K562 (cell line): ENCODE results near the gene TP53BP2. TPM values are rescaled to one million over a fixed set of nuclear protein-coding genes. Genes with fewer than 3 reads are reported as not detected.

Experiments used
- ATF1 ChIP-seq, 2 experiments: fragments of 450-650 bp in 1 of 2; IDR thresholded peaks; 2 replicates each; pipeline ENCODE4 v1.6.1; 2016; ENCODE audit warnings: missing compliant biosample characterization in 1 of 2, missing genetic modification characterization in 1 of 2
- BRD4 ChIP-seq: fragments of 200-600 bp; sonication (generic); IDR thresholded peaks from 2 replicates; pipeline ENCODE4 v1.6.1; 2017; ENCODE audit warnings: inconsistent platforms
- CBX1 ChIP-seq: sonication (generic); IDR thresholded peaks from 2 replicates; pipeline ENCODE4 v1.6.1; 2016; ENCODE audit warnings: antibody characterized with exemption, low read depth, mild to moderate bottlenecking
- CCAR2 ChIP-seq: fragments of 200-400 bp; formaldehyde crosslinking; IDR thresholded peaks from 2 replicates; pipeline ENCODE4 v1.6.1; 2017; ENCODE audit warnings: mild to moderate bottlenecking, low read depth, low read length
- CHCHD3 ChIP-seq: fragments of 250-450 bp; sonication (Bioruptor Pico); IDR thresholded peaks from 2 replicates; pipeline ENCODE4 v2.1.2; 2022; ENCODE audit warnings: mild to moderate bottlenecking
- EHMT2 ChIP-seq: fragments of 450-650 bp; IDR thresholded peaks from 2 replicates; pipeline ENCODE4 v1.6.1; 2018; ENCODE audit warnings: antibody characterized with exemption
- HDAC8 ChIP-seq: fragments of 450-650 bp; IDR thresholded peaks from 2 replicates; pipeline ENCODE4 v1.6.1; 2016; ENCODE audit warnings: mild to moderate bottlenecking, missing genetic modification characterization, moderate library complexity, missing compliant biosample characterization
- KLF13 ChIP-seq: fragments of 450-650 bp; IDR thresholded peaks from 2 replicates; pipeline ENCODE4 v1.6.1; 2016; ENCODE audit warnings: missing genetic modification characterization, low read depth, mild to moderate bottlenecking, missing compliant biosample characterization, moderate library complexity, borderline replicate concordance
- MAFK ChIP-seq: IDR thresholded peaks from 2 replicates; pipeline ENCODE4 v1.6.1; 2011; ENCODE audit warnings: low read length, improper control_type of control experiment
- MAZ ChIP-seq, 2 experiments: fragments of 450-650 bp in 1 of 2; sonication (generic) in 1 of 2; formaldehyde crosslinking; IDR thresholded peaks in 1 of 2; conservative IDR thresholded peaks in 1 of 2; 2 replicates each; pipeline versions ENCODE4 v1.4.0 to v1.5.0; 2020; ENCODE audit warnings: mild to moderate bottlenecking in 1 of 2, missing genetic modification reagents in 1 of 2
- MYBL2 ChIP-seq, 2 experiments: fragments of 450-650 bp in 1 of 2; sonication (generic) in 1 of 2; formaldehyde crosslinking in 1 of 2; IDR thresholded peaks; 2 replicates each; pipeline versions ENCODE4 v1.6.1 to v1.8.1; 2017 to 2022; ENCODE audit warnings: borderline replicate concordance in 1 of 2, inconsistent platforms in 1 of 2, low read depth in 1 of 2, mild to moderate bottlenecking in 1 of 2, missing genetic modification reagents in 1 of 2, moderate library complexity in 1 of 2
- NFE2L1 ChIP-seq: fragments of 450-650 bp; IDR thresholded peaks from 2 replicates; pipeline ENCODE4 v1.6.1; 2016; ENCODE audit warnings: missing genetic modification characterization, low read depth, mild to moderate bottlenecking, missing compliant biosample characterization, moderate library complexity, borderline replicate concordance
- PHB2 ChIP-seq: fragments of 450-650 bp; IDR thresholded peaks from 2 replicates; pipeline ENCODE4 v1.6.1; 2017; ENCODE audit warnings: low read depth
- POLR2AphosphoS5 ChIP-seq: IDR thresholded peaks from 2 replicates; pipeline ENCODE4 v1.6.1; 2011; ENCODE audit warnings: mild to moderate bottlenecking, low read depth, low read length, moderate library complexity; ENCODE audit not compliant: control insufficient read depth, insufficient read depth
- PTTG1 ChIP-seq: fragments of 450-650 bp; IDR thresholded peaks from 2 replicates; pipeline ENCODE4 v1.6.1; 2016; ENCODE audit warnings: low read depth, mild to moderate bottlenecking, missing genetic modification characterization, missing compliant biosample characterization
- SIRT6 ChIP-seq: IDR thresholded peaks from one replicate; pipeline ENCODE4 v1.6.1; 2012; ENCODE audit warnings: low read depth, mild to moderate bottlenecking, control low read depth, inconsistent platforms, low read length, moderate library complexity
- SPI1 ChIP-seq: IDR thresholded peaks from 2 replicates; pipeline ENCODE4 v1.6.1; 2011; ENCODE audit warnings: low read depth, low read length, control low read depth, borderline replicate concordance
- SREBF1 ChIP-seq: fragments of 150-350 bp; IDR thresholded peaks from 2 replicates; pipeline ENCODE4 v1.6.1; 2014; ENCODE audit warnings: antibody characterized with exemption, low read depth, low read length, borderline replicate concordance
- ZNF23 ChIP-seq: fragments of 250-450 bp; sonication (Bioruptor Pico); IDR thresholded peaks from 2 replicates; pipeline ENCODE4 v1.4.0; 2020; ENCODE audit warnings: mild to moderate bottlenecking
- ZNF263 ChIP-seq: sonication (generic); formaldehyde crosslinking; IDR thresholded peaks from 2 replicates; pipeline ENCODE4 v1.8.0; 2022; ENCODE audit warnings: mild to moderate bottlenecking, missing genetic modification reagents, borderline replicate concordance
- ZNF274 ChIP-seq: IDR thresholded peaks from 2 replicates; pipeline ENCODE4 v1.6.1; 2011; ENCODE audit warnings: low read depth, mild to moderate bottlenecking, low read length, moderate library complexity, borderline replicate concordance
- ZNF280B ChIP-seq: fragments of 250-450 bp; sonication (Bioruptor Pico); IDR thresholded peaks from 2 replicates; pipeline ENCODE4 v1.5.1; 2021; ENCODE audit warnings: mild to moderate bottlenecking
- ZNF445 ChIP-seq: fragments of 250-450 bp; sonication (Bioruptor Pico); IDR thresholded peaks from 2 replicates; pipeline ENCODE4 v1.4.0; 2020; ENCODE audit warnings: low read depth, mild to moderate bottlenecking, moderate library complexity
- ZNF696 ChIP-seq: fragments of 250-450 bp; sonication (Bioruptor Pico); conservative IDR thresholded peaks from 2 replicates; pipeline ENCODE4 v1.4.0; 2020; ENCODE audit warnings: mild to moderate bottlenecking, moderate library complexity
- ZNF75A ChIP-seq: fragments of 450-650 bp; formaldehyde crosslinking; IDR thresholded peaks from 2 replicates; pipeline ENCODE4 v1.4.0; 2020; ENCODE audit warnings: mild to moderate bottlenecking
- ZNF79 ChIP-seq: fragments of 250-450 bp; sonication (Bioruptor Pico); IDR thresholded peaks from 2 replicates; pipeline ENCODE4 v1.4.0; 2020; ENCODE audit warnings: low read depth, mild to moderate bottlenecking, moderate library complexity
- polyA plus RNA-seq, 8 experiments: library from polyadenylated mRNA; depleted of rRNA in 4 of 8; stranded (reverse) in 5 of 8; unstranded in 3 of 8; fragments of >200 nt; fragmentation: Nextera tagmentation in 2 of 8; fragmentation: Illumina TruSeq in 1 of 8; extraction: Ambion mirVana in 2 of 8; extraction: Trizol in 1 of 8; gene quantifications; 2 replicates each; pipeline versions ENCODE4 v1.2.1 to v1.2.3, GENCODE V29; 2011 to 2014; ENCODE audit warnings: inconsistent platforms in 1 of 8, missing spikeins in 1 of 8
- total RNA-seq, 7 experiments: library from RNA; depleted of rRNA in 6 of 7; stranded (reverse); fragments of >200 nt in 6 of 7; fragmentation: Illumina TruSeq in 2 of 7; extraction: Trizol in 2 of 7; gene quantifications; 2 replicates each; pipeline versions ENCODE4 v1.2.1 to v1.2.3, GENCODE V29; 2011 to 2021; ENCODE audit warnings: low replicate concordance in 1 of 7
- TF ChIP-seq, protein P1 (sequence below): fragments of 450-650 bp; conservative IDR thresholded peaks from 2 replicates; pipeline ENCODE4 v1.6.1; 2016; ENCODE audit warnings: missing genetic modification characterization, low read depth, mild to moderate bottlenecking, missing compliant biosample characterization, moderate library complexity

The TP53BP2 gene
- total and polyA plus RNA-seq, 9 of the 15 experiments (the other 6 are each of a cell fraction or from before 2014, with no cell fraction given) = 17.0 to 69.6 (median 40.1) TPM

DNA sequence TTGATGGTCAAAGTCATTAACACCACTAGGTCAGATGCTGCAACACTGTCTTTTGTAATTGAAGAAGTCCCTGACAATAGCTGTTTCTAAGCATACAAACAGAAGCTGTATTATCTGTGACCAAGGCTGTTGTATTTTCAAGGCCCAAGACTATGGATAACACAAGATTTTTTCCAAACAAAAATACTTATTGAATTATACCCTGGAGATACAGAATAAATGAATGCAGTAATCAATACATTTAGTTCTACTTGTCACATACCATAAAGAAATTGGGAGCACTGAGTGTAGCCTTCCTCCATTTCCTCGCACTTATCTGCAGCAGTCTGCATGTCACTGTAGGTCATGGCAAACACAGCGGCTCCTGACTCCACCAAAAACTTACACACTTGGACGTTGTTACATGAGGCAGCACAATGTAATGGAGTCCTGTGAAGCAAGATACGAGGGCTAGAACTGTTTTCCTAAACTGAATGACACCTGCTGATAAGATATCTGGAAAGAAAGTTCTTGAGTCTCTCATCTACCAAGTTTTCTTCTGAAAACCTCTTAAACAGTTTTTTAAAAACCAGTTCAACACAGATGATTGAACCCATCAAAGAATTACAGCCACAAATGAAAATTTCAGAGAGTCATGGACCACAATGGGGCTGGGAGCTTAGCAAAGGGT is 56.9 kb downstream of the TP53BP2 start (continued):
- TF ChIP-seq PHB2 (peak; percentile 90), PTTG1 (tag) (peak; percentile 76), SREBF1 (no peak), HDAC8 (tag) (peak; percentile 86), ZNF696 (CRISPR knock-in tag) (no peak), ZNF79 (no peak; the same call in 1 of the 2 replicates), MYBL2 (IDR thresholded peaks at IDR 0.05; ENCODE audit: low read depth) (peak; percentile 50; the same call in 1 of the 2 replicates), MYBL2 (CRISPR knock-in tag; IDR thresholded peaks at IDR 0.05; ENCODE audit: borderline replicate concordance) (no peak), ZNF274 (peak; percentile 57; the same call in 1 of the 2 replicates), EHMT2 (peak; percentile 82; the same call in 1 of the 2 replicates), ZNF263 (CRISPR knock-in tag) (0 out of 2 replicates have a peak, but pooled peaks have one; percentile 41), POLR2AphosphoS5 (peak; percentile 98), CHCHD3 (CRISPR knock-in tag) (no peak), ZNF23 (CRISPR knock-in tag) (peak; percentile 71), ZNF280B (CRISPR knock-in tag) (no peak), SPI1 (no peak; the same call in 1 of the 2 replicates), CCAR2 (no peak), ATF1 (CRISPR knock-in tag; IDR thresholded peaks at IDR 0.05) (no peak), ATF1 (tag; IDR thresholded peaks at IDR 0.05) (peak; percentile 82), SIRT6 (no peak), KLF13 (tag) (peak; percentile 64; the same call in 1 of the 2 replicates), MAFK (peak; percentile 84), ZNF445 (CRISPR knock-in tag) (no peak), MAZ (CRISPR knock-in tag; conservative IDR thresholded peaks at IDR 0.05 in 1 of 2, IDR thresholded peaks at IDR 0.05 in 1 of 2) (peak in 1 of 2 experiments; percentile 84; a peak in 2 of 4 replicates), NFE2L1 (tag) (no peak), CBX1 (no peak), ZNF75A (CRISPR knock-in tag) (peak; percentile 70; the same call in 1 of the 2 replicates), BRD4 (peak; percentile 80; the same call in 1 of the 2 replicates)
- TF ChIP-seq, protein P1, sequence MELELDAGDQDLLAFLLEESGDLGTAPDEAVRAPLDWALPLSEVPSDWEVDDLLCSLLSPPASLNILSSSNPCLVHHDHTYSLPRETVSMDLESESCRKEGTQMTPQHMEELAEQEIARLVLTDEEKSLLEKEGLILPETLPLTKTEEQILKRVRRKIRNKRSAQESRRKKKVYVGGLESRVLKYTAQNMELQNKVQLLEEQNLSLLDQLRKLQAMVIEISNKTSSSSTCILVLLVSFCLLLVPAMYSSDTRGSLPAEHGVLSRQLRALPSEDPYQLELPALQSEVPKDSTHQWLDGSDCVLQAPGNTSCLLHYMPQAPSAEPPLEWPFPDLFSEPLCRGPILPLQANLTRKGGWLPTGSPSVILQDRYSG (tag) = peak; percentile 97
